Testis (tissue), 2 donors: ENCODE measurements around the gene IL4I1.

Experiments used
- POLR2A ChIP-seq: fragments of 450-650 bp; IDR thresholded peaks from one replicate; pipeline ENCODE4 v1.6.1; 2017; ENCODE audit warnings: antibody characterized with exemption, mild to moderate bottlenecking, moderate library complexity
- TF ChIP-seq, protein P1 (sequence below), 3 experiments: fragments of 450-650 bp in 2 of 3; fragments of 200-600 bp in 1 of 3; sonication (generic) in 1 of 3; IDR thresholded peaks; one replicate each; pipeline ENCODE4 v1.5.1; 2016 to 2019; ENCODE audit warnings: antibody characterized with exemption in 3 of 3, mild to moderate bottlenecking in 2 of 3, moderate library complexity in 1 of 3

DNA sequence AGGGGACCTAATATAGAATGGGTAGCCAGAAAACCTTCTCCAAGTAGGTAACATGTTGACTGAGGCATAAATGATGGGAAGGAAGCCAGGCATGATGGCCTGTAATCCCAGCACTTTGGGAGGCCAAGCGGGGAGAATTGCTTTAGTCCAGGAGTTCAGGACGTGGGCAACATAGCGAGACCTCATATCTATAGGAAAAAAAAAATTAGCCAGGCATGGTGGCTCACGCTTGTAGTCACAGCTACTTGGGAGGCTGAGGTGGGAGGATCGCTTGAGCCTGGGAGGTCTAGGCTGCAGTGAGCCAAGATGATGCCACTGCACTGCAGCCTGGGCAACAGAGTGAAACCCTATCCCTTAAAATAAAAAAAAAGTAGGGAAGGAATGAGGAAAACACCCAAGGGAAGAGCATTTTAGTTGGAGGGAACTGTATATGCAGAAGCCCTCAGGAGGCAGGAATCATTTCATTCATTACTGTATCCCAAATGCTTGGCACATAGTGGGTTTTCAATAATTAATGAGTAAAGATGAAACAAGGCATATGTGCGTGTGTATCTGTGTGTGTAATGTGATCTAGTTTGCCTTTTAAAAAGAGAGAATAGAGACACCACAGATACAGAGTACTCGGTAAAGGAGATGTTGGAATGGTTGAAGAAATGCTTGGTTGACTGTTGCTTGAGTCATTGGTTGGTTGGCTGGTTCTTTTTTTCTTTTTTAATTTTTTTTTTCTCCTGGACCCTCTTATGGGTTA, 34.8 kb upstream of the IL4I1 start:
- no peak for TF ChIP-seq POLR2A
- TF ChIP-seq, protein P1, sequence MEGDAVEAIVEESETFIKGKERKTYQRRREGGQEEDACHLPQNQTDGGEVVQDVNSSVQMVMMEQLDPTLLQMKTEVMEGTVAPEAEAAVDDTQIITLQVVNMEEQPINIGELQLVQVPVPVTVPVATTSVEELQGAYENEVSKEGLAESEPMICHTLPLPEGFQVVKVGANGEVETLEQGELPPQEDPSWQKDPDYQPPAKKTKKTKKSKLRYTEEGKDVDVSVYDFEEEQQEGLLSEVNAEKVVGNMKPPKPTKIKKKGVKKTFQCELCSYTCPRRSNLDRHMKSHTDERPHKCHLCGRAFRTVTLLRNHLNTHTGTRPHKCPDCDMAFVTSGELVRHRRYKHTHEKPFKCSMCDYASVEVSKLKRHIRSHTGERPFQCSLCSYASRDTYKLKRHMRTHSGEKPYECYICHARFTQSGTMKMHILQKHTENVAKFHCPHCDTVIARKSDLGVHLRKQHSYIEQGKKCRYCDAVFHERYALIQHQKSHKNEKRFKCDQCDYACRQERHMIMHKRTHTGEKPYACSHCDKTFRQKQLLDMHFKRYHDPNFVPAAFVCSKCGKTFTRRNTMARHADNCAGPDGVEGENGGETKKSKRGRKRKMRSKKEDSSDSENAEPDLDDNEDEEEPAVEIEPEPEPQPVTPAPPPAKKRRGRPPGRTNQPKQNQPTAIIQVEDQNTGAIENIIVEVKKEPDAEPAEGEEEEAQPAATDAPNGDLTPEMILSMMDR (IDR thresholded peaks at IDR 0.05) = no peak
